Endothelial cell (in vitro differentiated cells): ENCODE data around the gene RCBTB2. TPM values are rescaled to one million over a fixed set of nuclear protein-coding genes. Genes with fewer than 3 reads are reported as not detected.

Experiments
- DNase-seq: peaks from one replicate; pipeline ENCODE4 v3.0.0; 2021; ENCODE audit warnings: low spot score
- H3K27ac Mint-ChIP-seq: one replicate; pipeline ENCODE4 v1.8.0; 2021; ENCODE audit warnings: mixed read lengths, inconsistent platforms; ENCODE audit not compliant: unreplicated experiment
- H3K27me3 Mint-ChIP-seq: one replicate; pipeline ENCODE4 v1.8.0; 2021; ENCODE audit warnings: mild to moderate bottlenecking, moderate library complexity, mixed read lengths, inconsistent platforms; ENCODE audit not compliant: unreplicated experiment
- H3K36me3 Mint-ChIP-seq: one replicate; pipeline ENCODE4 v1.8.0; 2021; ENCODE audit warnings: mild to moderate bottlenecking, low read depth, mixed read lengths, inconsistent platforms; ENCODE audit not compliant: unreplicated experiment
- H3K4me1 Mint-ChIP-seq: one replicate; pipeline ENCODE4 v1.8.0; 2021; ENCODE audit warnings: mild to moderate bottlenecking, mixed read lengths, inconsistent platforms; ENCODE audit not compliant: unreplicated experiment
- H3K4me3 Mint-ChIP-seq: one replicate; pipeline ENCODE4 v1.8.0; 2021; ENCODE audit warnings: mild to moderate bottlenecking, mixed read lengths, inconsistent platforms; ENCODE audit not compliant: unreplicated experiment
- H3K9me3 Mint-ChIP-seq: one replicate; pipeline ENCODE4 v1.8.0; 2021; ENCODE audit warnings: mixed read lengths, inconsistent platforms; ENCODE audit not compliant: unreplicated experiment
- CTCF ChIP-seq: fragments of 200-600 bp; sonication (generic); IDR thresholded peaks from one replicate; pipeline ENCODE4 v1.5.0; 2021; ENCODE audit warnings: antibody characterized with exemption; ENCODE audit not compliant: unreplicated experiment
- total RNA-seq: library from RNA; stranded (reverse); fragmentation: NEBNext Ultra II Directional; extraction: Animal tissue kit (Norgen Biotek cat#: 25700); gene quantifications from one replicate; pipeline ENCODE4 v1.2.1, GENCODE V29; 2021; ENCODE audit not compliant: unreplicated experiment

The RCBTB2 gene
- total RNA-seq, 1 donor from 2014 or later = 71.0 TPM

GRCh38 chr13:48530833-48531232 lies 2.0 kb downstream of the RCBTB2 start:
- Mint-ChIP-seq H3K36me3 (peaks cover 7% of the 10 kb centered on the region), H3K27ac (peak overlapping the region; percentile 70), H3K9me3 (no peaks in the 10 kb centered on the region), H3K4me3 (peak overlapping the region; percentile 96), H3K27me3 (peaks cover 5% of the 10 kb centered on the region), H3K4me1 (peaks cover 33% of the 10 kb centered on the region)
- no peak for TF ChIP-seq CTCF
- DNase-seq = no peak

GRCh38 chr13:48528720-48529119 lies 4.2 kb downstream of the RCBTB2 start:
- peaks cover 7% of the 10 kb centered on the region for H3K36me3 Mint-ChIP-seq
- H3K27me3 Mint-ChIP-seq = peaks cover 4% of the 10 kb centered on the region
- no peaks in the 10 kb centered on the region for H3K9me3 Mint-ChIP-seq
- H3K27ac Mint-ChIP-seq = no peak overlapping the region
- peaks cover 30% of the 10 kb centered on the region for H3K4me1 Mint-ChIP-seq
- no peak for TF ChIP-seq CTCF
- no peak overlapping the region for H3K4me3 Mint-ChIP-seq
- DNase-seq = no peak

- TF ChIP-seq CTCF = no peak
- no peak overlapping the region for H3K27ac Mint-ChIP-seq
- H3K4me1 Mint-ChIP-seq = peaks cover 29% of the 10 kb centered on the region
- no peak for DNase-seq
- H3K9me3 Mint-ChIP-seq = no peaks in the 10 kb centered on the region
- H3K36me3 Mint-ChIP-seq = peaks cover 7% of the 10 kb centered on the region
- peaks cover 3% of the 10 kb centered on the region for H3K27me3 Mint-ChIP-seq
- no peak overlapping the region for H3K4me3 Mint-ChIP-seq
These were observed 4.9 kb downstream of the RCBTB2 start for GRCh38 chr13:48527955-48528354.

GRCh38 chr13:48526286-48526685 lies 6.6 kb downstream of the RCBTB2 start:
- Mint-ChIP-seq H3K4me1 (peaks cover 26% of the 10 kb centered on the region), H3K4me3 (no peak overlapping the region), H3K36me3 (peaks cover 2% of the 10 kb centered on the region), H3K27ac (no peak overlapping the region), H3K27me3 (no peaks in the 10 kb centered on the region), H3K9me3 (no peaks in the 10 kb centered on the region)
- no peak for TF ChIP-seq CTCF
- no peak for DNase-seq

GRCh38 chr13:48518083-48518482 lies 14.8 kb downstream of the RCBTB2 start:
- Mint-ChIP-seq H3K27me3 (peaks cover 1% of the 10 kb centered on the region), H3K27ac (no peak overlapping the region), H3K4me3 (no peak overlapping the region), H3K36me3 (peaks cover 19% of the 10 kb centered on the region), H3K9me3 (no peaks in the 10 kb centered on the region), H3K4me1 (peaks cover 18% of the 10 kb centered on the region)
- no peak for DNase-seq
- no peak for TF ChIP-seq CTCF
